GM19372 (cell line): ENCODE data around the gene PCDHGA11.
"Not testable (repeated sequence)": the region's sequence is repeated elsewhere in the genome, so short reads cannot be mapped to it uniquely, and the experiment has no call there.

Source experiments
- ATAC-seq: cut with Tn5 transposase; IDR thresholded peaks from one replicate; pipeline ENCODE4 v1.9.1; 2021; ENCODE audit warnings: mild to moderate bottlenecking, low read depth, moderate library complexity; ENCODE audit not compliant: unreplicated experiment

PCDHGA11 gene

DNA sequence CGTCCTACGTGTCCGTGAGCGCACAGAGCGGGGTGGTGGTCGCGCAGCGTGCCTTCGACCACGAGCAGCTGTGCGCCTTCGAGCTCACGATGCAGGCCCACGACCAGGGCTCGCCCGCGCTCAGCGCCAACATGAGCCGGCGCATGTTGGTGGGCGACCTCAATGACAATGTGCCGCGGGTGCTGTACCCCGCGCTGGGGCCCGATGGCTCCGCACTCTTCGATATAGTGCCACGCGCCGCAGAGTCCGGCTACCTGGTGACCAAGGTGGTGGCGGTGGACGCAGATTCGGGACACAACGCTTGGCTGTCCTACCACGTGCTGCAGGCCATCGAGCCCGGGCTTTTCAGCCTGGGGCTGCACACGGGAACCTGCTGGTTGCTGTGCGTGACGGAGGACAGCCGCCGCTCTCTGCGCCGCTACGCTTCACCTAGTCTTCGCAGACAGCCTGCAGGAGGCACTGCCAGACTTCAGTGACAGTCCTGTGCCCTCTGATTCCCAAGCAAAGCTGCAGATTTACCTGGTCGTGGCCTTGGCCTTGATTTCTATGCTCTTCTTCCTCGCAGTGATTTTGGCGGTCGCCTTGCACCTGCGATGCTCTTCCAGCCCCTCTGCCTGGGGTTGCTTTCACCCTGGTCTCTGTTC lies 7.1 kb downstream of the PCDHGA11 start:
- no peak for ATAC-seq

DNA sequence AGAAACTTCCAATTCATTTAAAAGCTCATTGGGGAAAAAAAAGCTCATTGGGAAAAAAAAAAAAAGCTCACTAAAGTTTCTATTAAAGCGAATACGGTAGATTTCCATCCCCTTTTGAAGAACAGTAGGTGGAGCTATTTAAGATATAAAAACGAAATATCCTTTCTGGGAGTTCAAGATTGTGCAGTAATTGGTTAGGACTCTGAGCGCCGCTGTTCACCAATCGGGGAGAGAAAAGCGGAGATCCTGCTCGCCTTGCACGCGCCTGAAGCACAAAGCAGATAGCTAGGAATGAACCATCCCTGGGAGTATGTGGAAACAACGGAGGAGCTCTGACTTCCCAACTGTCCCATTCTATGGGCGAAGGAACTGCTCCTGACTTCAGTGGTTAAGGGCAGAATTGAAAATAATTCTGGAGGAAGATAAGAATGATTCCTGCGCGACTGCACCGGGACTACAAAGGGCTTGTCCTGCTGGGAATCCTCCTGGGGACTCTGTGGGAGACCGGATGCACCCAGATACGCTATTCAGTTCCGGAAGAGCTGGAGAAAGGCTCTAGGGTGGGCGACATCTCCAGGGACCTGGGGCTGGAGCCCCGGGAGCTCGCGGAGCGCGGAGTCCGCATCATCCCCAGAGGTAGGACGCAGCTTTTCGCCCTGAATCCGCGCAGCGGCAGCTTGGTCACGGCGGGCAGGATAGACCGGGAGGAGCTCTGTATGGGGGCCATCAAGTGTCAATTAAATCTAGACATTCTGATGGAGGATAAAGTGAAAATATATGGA lies 9.7 kb downstream of the PCDHGA11 start, which contains the start of gene PCDHGA12:
TSS of gene PCDHGA12 (plus strand) at position 176 of the 782 bp plus-strand sequence. CDS start at position 429, 253 bp downstream.
- ATAC-seq = peak; percentile 89

GRCh38 chr5:141431286-141431685 lies 10.4 kb downstream of the PCDHGA11 start:
- ATAC-seq = no peak

GRCh38 chr5:141432308-141432707 lies 11.5 kb downstream of the PCDHGA11 start:
- ATAC-seq = not testable (repeated sequence)

DNA sequence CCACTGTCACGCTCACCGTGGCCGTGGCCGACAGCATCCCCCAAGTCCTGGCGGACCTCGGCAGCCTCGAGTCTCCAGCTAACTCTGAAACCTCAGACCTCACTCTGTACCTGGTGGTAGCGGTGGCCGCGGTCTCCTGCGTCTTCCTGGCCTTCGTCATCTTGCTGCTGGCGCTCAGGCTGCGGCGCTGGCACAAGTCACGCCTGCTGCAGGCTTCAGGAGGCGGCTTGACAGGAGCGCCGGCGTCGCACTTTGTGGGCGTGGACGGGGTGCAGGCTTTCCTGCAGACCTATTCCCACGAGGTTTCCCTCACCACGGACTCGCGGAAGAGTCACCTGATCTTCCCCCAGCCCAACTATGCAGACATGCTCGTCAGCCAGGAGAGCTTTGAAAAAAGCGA lies 11.9 kb downstream of the PCDHGA11 start:
- ATAC-seq = not testable (repeated sequence)

- no peak for ATAC-seq
Measured at GRCh38 chr5:141434006-141434405, 13.2 kb downstream of the PCDHGA11 start.

- ATAC-seq = no peak
Measured at GRCh38 chr5:141437221-141437620, 16.4 kb downstream of the PCDHGA11 start.

DNA sequence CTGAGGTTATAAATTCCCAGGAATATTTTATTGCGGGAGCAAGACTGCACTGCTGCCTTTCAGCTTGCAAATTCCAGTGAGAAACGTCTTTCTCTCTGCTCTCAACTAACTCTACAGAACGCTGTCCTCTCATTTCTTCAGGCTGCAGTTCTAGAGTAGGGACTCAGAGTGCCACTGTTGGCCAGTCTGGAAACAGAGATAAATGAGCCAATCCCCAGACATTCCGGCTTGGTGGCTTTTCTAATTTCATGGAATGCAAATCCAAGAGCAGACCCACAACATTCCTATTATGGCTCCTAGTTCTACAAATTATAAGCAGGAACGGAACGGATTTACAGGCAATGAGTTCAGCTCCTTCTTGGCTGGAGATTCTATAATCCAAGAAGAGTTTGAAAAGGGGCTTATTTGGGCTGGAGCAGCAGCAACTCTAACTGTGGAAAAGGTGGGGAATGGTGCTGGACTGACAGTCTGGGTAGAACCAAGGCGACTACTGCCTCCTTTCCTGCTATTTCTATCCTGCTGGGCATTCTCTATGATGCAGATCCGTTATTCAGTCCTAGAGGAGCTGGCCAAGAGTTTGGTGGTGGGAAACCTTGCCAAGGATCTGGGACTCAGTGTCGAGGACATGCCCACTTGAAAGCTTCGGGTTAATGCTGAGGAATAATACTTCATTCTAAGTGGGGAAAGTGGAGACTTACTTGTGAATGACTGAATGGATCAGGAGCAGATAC lies 18.7 kb downstream of the PCDHGA11 start:
- ATAC-seq = no peak

DNA sequence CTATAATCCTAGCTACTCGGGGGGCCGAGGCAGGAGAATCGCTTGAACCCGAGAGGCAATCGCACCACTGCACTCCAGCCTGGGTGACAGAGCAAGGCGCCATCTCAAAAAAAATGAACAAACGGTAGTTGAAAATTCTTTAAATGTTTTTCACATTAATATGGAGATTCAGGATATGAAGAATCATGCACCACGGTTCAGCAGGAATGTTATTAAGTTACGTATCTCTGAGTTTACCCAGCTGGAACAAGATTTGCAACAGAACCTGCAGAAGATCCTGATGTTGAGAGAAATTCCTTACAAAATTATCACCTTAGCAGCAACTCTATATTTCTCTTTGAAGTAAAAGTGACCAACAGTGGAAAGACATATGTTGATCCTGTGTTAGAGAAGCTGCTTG lies 19.5 kb downstream of the PCDHGA11 start:
- ATAC-seq = no peak

- ATAC-seq = no peak
Measured at GRCh38 chr5:141441571-141442170, 20.8 kb downstream of the PCDHGA11 start.

DNA sequence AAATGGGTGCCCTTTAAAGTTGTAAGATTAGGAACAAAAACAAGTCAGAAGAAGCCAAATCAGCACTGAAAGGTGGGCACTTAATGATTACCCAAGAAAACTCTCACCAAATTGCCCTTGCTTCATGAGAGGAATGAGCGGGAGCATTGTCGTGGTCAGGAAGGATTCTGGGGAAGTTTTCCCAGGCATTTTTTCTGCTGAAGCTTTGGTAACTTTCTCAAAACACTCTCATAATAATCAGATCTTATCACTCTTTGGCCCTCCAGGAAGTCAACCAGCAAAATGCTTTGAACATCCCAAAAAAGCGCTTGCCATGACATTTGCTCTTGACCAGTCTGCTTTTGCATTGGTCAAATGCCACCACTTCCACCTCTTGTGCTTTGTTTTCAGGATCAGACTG lies 44.5 kb downstream of the PCDHGA11 start:
- no peak for ATAC-seq
